HUES6 (cell line): Measurements from ENCODE around the gene VPS16.
A peak's percentile ranks its signal among the peaks of the same experiment; 100 is the strongest.

Experiments used
- H3K27ac ChIP-seq: 2 replicates; pipeline ENCODE4 v1.7.0; 2013; ENCODE audit warnings: low read depth, mild to moderate bottlenecking, low read length, inconsistent platforms
- H3K27me3 ChIP-seq: 2 replicates; pipeline ENCODE4 v1.6.1; 2013; ENCODE audit warnings: low read length; ENCODE audit not compliant: control insufficient read depth, insufficient read depth
- H3K36me3 ChIP-seq: 2 replicates; pipeline ENCODE4 v1.6.1; 2013; ENCODE audit warnings: low read length; ENCODE audit not compliant: control insufficient read depth, insufficient read depth
- H3K4me1 ChIP-seq: 2 replicates; pipeline ENCODE4 v1.6.1; 2013; ENCODE audit warnings: low read length; ENCODE audit not compliant: control insufficient read depth, insufficient read depth
- H3K4me3 ChIP-seq: 2 replicates; pipeline ENCODE4 v1.5.1; 2013; ENCODE audit warnings: low read depth, low read length
- H3K9ac ChIP-seq: one replicate; pipeline ENCODE4 v1.6.1; 2013; ENCODE audit warnings: mild to moderate bottlenecking, low read length
- H3K9me3 ChIP-seq: 2 replicates; pipeline ENCODE4 v1.6.1; 2013; ENCODE audit warnings: low read depth, low read length; ENCODE audit not compliant: control insufficient read depth, insufficient read depth

The VPS16 gene

GRCh38 chr20:2840138-2840966 lies at the start of gene VPS16, which contains the start of gene PCED1A:
TSS of gene VPS16 (plus strand) at chr20:2840745. CDS start at chr20:2840775, 30 bp downstream.
TSS of gene PCED1A (minus strand) at chr20:2840655. CDS start at chr20:2839912, 743 bp downstream.
- H3K27ac ChIP-seq, result peak within 1 kb of the TSS; percentile 85; the same call in 1 of the 2 replicates
- peaks cover 17% of the 10 kb centered on the region; the same call in 1 of the 2 replicates for H3K36me3 ChIP-seq
- peaks cover 15% of the 10 kb centered on the region for H3K27me3 ChIP-seq
- peak within 1 kb of the TSS; percentile 88 for H3K4me3 ChIP-seq
- H3K9ac ChIP-seq, result peak within 1 kb of the TSS; percentile 93
- H3K4me1 ChIP-seq, result 0 out of 2 replicates have a peak, but pooled peaks cover 3% of the 10 kb centered on the region
- H3K9me3 ChIP-seq, result no peaks in the 10 kb centered on the region

GRCh38 chr20:2793471-2793870 lies 47.1 kb upstream of the VPS16 start:
- Histone ChIP-seq H3K36me3 (peaks cover 52% of the 10 kb centered on the region), H3K27me3 (no peaks in the 10 kb centered on the region), H3K4me1 (peaks cover 2% of the 10 kb centered on the region; the same call in 1 of the 2 replicates), H3K27ac (no peak overlapping the region), H3K9ac (no peak overlapping the region), H3K9me3 (no peaks in the 10 kb centered on the region), H3K4me3 (no peak overlapping the region)

GRCh38 chr20:2794202-2794748 lies 46.3 kb upstream of the VPS16 start:
- Histone ChIP-seq H3K4me3 (no peak overlapping the region), H3K36me3 (peaks cover 56% of the 10 kb centered on the region), H3K9ac (no peak overlapping the region), H3K27ac (no peak overlapping the region), H3K4me1 (peaks cover 10% of the 10 kb centered on the region; the same call in 1 of the 2 replicates), H3K27me3 (no peaks in the 10 kb centered on the region), H3K9me3 (no peaks in the 10 kb centered on the region)

GRCh38 chr20:2794866-2795447 lies 45.6 kb upstream of the VPS16 start:
- H3K27me3 ChIP-seq, result peaks cover 2% of the 10 kb centered on the region; the same call in 1 of the 2 replicates
- H3K9me3 ChIP-seq, result no peaks in the 10 kb centered on the region
- H3K4me3 ChIP-seq, result no peak overlapping the region

GRCh38 chr20:2795451-2795850 lies 45.1 kb upstream of the VPS16 start:
- Histone ChIP-seq H3K4me1 (peaks cover 18% of the 10 kb centered on the region; the same call in 1 of the 2 replicates), H3K27ac (no peak overlapping the region), H3K4me3 (no peak overlapping the region), H3K9ac (no peak overlapping the region), H3K9me3 (no peaks in the 10 kb centered on the region), H3K27me3 (peaks cover 4% of the 10 kb centered on the region; the same call in 1 of the 2 replicates), H3K36me3 (peaks cover 56% of the 10 kb centered on the region)

More at GRCh38 chr20:2794866-2795447, 45.6 kb upstream of the VPS16 start:
- peaks cover 17% of the 10 kb centered on the region; the same call in 1 of the 2 replicates for H3K4me1 ChIP-seq
- H3K9ac ChIP-seq, result no peak overlapping the region
- H3K36me3 ChIP-seq, result peaks cover 56% of the 10 kb centered on the region
- H3K27ac ChIP-seq, result no peak overlapping the region

DNA sequence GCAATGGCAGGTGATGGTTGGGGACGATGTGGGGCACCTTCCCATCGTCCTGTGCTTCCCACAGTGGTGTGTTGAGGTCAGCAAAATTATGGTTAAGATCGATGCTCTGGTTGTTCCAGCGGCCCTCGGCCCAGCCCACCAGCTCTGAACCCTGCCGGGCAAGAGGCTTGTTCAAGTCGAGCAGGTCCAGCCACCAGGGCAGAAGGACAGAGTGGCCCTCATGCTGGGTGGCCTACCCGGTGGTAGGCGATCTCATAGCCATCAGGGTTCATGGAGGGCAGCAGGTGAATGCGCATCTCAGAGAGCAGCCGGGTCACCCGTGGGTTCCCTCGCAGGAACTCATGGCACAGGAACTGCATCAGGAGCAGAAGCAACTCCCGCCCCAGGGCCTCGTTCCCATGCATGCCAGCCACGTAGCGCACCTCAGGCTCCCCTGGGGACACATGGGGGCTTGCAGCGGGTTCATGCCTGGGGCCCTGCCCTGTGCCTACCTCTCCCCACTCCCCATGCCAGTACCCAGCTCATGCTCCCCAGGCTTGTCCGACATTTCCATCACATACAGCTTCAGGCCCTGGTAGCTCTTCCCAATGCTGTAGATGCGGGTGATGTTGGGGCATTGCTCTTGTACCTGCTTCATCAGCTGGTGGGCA lies 44.4 kb upstream of the VPS16 start:
- Histone ChIP-seq H3K36me3 (peaks cover 56% of the 10 kb centered on the region), H3K4me3 (no peak overlapping the region), H3K27ac (no peak overlapping the region), H3K4me1 (peaks cover 19% of the 10 kb centered on the region; the same call in 1 of the 2 replicates), H3K9ac (no peak overlapping the region), H3K27me3 (peaks cover 9% of the 10 kb centered on the region), H3K9me3 (no peaks in the 10 kb centered on the region)

GRCh38 chr20:2797136-2797983 lies 43.2 kb upstream of the VPS16 start:
- Histone ChIP-seq H3K4me3 (no peak overlapping the region), H3K9me3 (no peaks in the 10 kb centered on the region), H3K36me3 (peaks cover 56% of the 10 kb centered on the region), H3K27ac (no peak overlapping the region), H3K27me3 (peaks cover 22% of the 10 kb centered on the region), H3K9ac (no peak overlapping the region), H3K4me1 (peaks cover 25% of the 10 kb centered on the region)

DNA sequence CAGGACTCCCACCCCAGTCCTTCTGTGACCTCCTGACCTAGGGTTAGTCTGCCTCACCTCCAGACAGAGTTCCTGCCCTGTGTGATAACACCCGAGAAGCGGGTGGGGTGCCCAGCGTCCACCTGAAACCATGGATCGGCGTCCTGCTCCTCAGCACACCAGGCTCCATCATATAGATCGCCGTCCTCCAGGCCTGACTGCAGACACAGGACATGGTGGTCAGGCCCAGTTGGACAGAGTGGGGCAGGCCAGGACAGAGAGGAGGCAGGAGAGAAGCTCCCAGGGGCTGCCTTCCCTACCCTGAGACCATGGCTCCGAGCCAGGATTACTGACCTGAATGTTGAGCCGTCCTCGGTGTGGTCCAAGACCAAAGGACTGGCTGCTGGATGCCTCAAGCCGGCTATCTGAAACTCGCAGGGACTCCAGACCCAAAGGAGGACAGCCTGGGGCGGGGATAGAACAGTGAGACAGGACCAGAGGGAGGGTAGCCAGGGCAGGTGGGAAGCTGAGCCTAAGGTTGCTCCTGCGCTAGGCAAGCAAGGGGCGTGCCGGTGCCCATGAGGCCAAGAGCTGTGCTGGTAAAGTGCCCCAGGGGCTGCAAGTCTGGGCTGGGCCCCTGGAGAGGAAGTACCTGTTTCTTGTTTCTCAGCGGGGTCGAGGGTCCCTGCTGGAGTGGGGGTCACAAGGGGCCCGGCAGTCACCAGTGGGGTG lies 42.3 kb upstream of the VPS16 start:
- Histone ChIP-seq H3K9me3 (no peaks in the 10 kb centered on the region), H3K27me3 (peaks cover 31% of the 10 kb centered on the region), H3K4me1 (peaks cover 25% of the 10 kb centered on the region), H3K27ac (no peak overlapping the region), H3K4me3 (no peak overlapping the region), H3K9ac (no peak overlapping the region), H3K36me3 (peaks cover 56% of the 10 kb centered on the region)

DNA sequence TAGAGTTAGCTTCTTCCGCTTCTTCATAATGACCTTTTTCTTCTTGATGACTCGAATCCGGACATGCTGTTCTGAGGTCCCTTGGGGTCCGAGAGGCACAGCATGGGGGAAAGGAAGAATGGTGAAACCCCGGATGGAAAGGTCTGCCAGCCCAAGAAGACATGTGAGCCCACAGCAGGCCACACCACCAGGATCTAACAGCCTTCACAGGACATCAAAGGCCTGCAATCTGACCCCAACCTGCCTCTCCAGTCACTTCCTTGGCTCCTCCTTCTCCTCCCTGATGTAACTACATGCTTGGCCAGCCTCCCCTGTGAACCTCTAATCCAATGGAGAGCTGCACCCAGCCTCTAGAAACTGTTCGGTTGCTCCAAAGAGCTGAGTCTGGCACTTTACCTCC lies 41.7 kb upstream of the VPS16 start:
- H3K9ac ChIP-seq, result peak overlapping the region; percentile 86
- peaks cover 50% of the 10 kb centered on the region for H3K36me3 ChIP-seq
- no peaks in the 10 kb centered on the region for H3K9me3 ChIP-seq
- H3K27ac ChIP-seq, result no peak overlapping the region; the same call in 1 of the 2 replicates
- peak overlapping the region; percentile 98; the same call in 1 of the 2 replicates for H3K4me3 ChIP-seq
- H3K4me1 ChIP-seq, result peaks cover 25% of the 10 kb centered on the region
- H3K27me3 ChIP-seq, result peaks cover 36% of the 10 kb centered on the region
